Suppressor macrophage treated with lipopolysaccharide for 1 hour (primary cell): Measurements from ENCODE around the gene BCORL1.

Experiments
- DNase-seq, 3 donors: peaks; one replicate each; pipeline ENCODE4 v3.0.0-alpha.2; 2020 to 2022

The BCORL1 gene

DNA sequence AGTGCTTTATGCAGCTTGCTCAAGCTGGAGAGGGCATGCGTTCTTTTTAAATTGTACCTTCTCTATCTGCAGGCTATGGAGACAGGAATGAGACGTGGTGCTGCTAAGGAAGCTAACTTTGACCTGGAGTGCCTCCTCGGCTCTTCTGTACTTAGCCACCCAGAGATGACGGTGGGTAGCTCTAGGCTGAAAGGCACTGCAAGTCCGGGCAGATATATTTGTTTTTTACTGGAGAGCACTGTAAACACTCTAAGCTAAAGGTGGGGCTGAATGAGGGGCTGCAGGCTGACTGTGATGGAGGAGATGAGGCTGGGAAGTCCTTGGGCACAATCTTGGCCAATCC lies 115.7 kb downstream of the BCORL1 start:
- DNase-seq = no peak

DNA sequence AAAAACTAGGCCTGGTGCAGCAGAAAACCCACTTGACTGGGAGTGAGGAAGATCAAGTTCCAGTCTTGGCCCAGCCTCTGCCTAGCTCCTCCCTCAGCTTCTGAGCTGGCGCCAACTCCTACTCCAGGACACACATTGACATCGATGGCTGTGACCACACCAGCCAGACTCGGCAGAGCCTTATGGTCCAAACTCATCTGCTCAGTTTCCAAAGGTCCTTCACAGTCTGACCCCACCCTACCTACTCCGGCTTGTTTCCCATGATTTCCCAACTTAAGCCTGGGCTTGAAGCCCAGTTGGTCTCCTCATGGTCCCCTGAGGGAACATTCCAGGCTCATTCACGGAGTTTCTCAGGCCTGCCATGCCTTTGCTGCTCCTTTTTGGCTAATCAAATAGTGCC lies 117.7 kb downstream of the BCORL1 start:
- peak in 2 of 3 donors; percentile 49 to 56 for DNase-seq

DNA sequence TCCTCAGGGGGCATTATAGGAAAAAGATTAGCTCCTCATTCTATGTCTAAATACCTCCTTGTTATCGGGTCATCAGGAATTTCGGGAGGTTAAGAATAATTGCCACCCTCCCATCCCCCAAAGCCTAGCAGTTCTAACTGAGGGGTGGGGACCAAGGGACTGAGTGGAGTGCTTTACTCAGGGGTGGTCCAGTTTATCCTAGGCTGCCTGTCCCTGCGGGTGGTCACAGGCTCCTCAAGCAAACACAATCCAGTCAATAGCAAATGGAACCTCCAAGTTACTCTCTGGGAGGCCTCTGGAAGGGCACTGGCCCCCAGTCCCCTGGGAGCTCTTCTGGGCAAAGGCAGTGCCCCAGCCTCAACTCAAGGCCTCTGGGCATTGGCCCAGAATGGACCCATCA lies 121.2 kb downstream of the BCORL1 start:
- no peak for DNase-seq

DNA sequence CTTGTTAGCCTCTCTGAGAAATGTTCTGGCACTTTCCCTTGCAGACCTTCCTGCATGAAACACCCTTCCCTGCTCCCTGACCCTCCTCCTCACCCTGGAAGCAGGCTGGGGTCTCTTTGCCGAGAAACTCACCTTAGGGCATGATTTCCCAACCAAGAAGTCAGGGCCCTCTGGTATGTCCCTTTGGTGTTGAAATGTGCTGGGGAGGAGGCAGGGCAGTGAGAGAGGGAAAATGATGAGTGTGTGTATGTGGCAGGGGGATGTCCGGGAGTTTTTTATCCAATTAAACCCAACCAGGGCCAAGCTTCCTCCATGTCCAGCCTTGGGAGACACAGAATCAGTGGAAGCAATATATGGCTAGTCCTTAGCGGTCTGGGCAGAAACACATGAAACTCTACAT lies 122.8 kb downstream of the BCORL1 start:
- DNase-seq = peak; percentile 46 to 51 (median 47)

DNA sequence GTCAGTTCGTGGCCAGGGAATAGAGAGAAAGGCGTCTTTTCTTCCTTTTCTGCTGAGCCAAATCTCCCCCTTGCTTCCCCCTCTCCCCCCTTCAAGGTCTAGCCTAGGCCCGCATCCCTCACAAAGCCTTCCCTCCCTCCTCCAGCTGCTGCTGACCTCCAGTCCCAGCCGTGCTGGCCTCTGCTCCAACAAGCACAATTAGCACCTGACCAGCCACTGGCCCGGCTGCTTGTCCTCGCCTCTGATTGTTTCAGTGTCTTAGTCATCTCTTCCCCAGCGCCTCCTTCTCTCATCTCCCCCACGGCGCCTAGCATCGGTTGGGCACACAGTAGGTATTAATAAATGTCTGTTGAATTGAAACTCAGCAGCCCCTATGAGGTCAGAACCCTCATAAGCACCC lies 123.6 kb downstream of the BCORL1 start:
- no peak for DNase-seq
